ENCODE results near the gene IFRD1.

GRCh38 chr7:112481833-112482670 is 31.8 kb downstream of the IFRD1 start:
- no peak for TF ChIP-seq CTCF (conservative IDR thresholded peaks at IDR 0.05 in 1 of 2, IDR thresholded peaks at IDR 0.05 in 1 of 2; ENCODE audit: extremely low read depth in 1 of 2, insufficient read depth in 1 of 2, low read depth in 1 of 2, low read length in 2 of 2)
- TF ChIP-seq EZH2 (IDR thresholded peaks at IDR 0.05; ENCODE audit: borderline replicate concordance, low read length) = no peak
